HG03025 (cell line): ENCODE measurements around the gene UBE4B.

Experiments
- ATAC-seq: cut with Tn5 transposase; IDR thresholded peaks from one replicate; pipeline ENCODE4 v1.9.1; 2021; ENCODE audit warnings: mild to moderate bottlenecking, moderate library complexity; ENCODE audit not compliant: unreplicated experiment, low FRiP score

Gene UBE4B

DNA sequence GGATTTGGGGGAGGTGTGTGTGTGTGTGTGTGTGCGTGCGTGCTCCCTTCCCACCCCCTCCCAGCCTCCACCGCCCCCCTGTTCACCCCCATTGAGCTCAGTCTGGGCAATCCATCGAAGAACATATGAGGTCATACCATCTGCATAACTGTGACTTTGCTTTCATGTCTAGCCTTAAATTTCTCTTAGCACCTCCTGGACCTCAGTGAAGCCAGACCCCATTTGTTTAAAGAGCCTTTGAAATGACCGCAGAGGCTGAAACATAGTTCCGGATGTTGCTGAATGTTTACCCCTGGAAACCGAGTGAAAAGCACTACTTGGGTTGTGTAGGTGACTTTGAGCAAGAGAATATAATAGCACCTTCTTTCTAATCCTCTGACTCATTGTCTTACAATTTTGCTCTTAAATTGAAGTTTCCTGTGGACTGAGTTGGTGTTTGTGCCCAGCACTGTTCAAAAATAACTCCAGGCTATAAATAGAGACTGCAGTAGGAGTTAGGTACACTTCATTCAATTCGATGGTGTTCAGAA lies 75.4 kb downstream of the UBE4B start:
- ATAC-seq: no peak

DNA sequence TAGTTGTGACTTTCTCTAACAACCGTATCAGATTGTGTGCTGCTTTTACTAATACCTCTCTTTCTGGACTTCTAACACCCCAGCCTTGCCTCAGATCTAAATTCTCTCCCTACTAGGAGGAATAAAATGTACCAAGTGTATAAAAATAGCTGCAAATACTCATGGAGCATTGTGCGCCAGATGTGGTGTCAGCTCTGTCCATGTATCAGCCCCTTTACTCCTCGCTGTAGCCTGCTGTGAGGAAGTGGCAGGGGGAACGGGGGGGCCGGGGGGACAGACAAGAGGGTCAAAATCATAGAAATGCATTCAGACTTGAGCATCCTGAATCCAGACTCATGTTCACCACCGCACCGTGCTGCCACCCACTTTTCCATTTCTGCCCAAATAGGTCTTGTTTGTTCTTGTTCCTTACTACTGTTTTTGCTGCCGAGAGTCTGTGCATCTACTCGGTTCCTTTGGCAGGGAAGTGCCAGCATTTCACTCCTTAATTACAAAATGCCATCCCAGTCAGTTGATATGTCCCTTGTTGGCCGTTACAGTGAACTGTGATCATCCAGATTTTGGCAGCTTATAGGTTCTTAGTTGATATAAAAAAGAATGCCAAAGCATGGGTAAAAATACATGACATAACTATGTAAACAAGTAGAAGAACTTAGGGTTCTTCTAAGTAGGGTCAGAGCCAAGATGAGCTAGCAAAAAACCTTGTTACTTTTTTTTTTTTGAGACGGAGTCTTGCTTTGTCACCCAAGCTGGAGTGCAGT lies 76.4 kb downstream of the UBE4B start:
- ATAC-seq: no peak

DNA sequence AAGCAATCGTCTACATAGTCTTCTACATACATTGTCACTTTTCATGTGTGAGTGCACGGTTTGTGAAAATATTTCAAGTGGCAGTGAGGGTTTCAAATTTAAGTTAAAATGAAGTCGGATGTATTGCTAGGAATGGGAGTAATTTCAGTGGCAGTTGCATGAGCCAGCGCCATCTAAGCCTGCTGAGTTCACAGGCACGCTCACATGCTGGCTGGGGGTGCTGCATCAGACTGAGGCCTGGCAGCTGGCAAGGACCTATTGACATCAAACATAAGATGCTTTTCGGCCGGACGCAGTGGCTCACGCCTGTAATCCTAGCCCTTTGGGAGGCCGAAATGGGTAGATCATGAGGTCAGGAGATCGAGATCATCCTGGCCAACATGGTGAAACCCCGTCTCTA lies 80.7 kb downstream of the UBE4B start:
- no peak for ATAC-seq

DNA sequence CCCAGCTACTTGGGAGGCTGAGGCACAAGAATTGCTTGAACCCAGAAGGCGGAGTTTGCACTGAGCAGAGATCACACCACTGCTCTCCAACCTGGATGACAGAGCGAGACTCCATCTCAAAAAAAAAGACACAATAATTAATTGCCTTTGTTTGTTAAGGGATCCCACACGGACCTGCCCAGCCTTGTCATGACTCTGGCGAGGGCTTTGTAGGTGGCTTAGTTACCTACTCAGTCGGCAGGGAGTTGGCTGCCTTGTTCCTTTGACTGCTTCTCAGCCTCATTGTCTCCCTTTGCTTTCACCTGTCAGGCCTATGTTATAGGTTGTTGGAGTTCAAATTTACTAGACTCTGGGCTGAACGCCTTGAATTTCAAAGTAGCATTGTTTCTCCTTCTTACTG lies 82.0 kb downstream of the UBE4B start:
- no peak for ATAC-seq

- no peak for ATAC-seq
These were observed 84.4 kb downstream of the UBE4B start for GRCh38 chr1:10117132-10117531.

DNA sequence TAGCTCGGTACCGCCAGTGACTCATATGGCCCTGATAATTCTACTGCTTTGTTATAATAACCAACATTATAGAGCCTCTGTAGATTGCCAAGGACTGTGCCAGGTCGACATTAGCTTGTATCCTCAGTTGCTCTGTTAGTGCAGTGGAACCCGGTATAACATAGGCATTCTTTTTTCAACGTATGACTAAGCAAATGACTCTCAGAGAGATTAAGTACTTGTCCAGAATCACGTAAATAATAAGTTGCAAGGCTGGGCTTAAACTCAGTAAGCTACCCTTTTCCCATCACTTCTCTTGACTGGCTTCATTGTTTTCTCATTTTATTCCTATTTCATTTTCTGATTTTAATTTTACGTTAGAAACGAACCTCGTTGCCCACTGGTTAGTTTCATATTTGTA lies 85.1 kb downstream of the UBE4B start:
- ATAC-seq: no peak

- no peak for ATAC-seq
These were observed 88.9 kb downstream of the UBE4B start for GRCh38 chr1:10121688-10122087.

DNA sequence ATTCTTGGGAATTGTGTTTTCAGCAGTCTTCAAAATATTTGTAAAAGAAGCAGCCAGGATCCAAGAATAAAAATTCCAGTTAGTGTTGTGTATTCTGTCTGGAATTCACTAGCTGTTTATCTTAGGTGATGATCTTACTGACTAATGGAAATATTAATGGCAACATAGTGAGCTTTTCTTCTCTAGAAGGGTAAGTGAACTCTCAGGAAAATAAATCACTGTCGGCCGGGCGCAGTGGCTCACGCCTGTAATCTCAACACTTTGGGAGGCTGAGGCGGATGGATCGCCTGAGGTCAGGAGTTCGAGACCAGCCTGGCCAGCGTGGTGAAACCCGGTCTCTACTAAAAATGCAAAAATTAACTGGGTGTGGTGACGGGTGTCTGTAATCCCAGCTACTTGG lies 90.2 kb downstream of the UBE4B start:
- ATAC-seq: no peak

- no peak for ATAC-seq
These were observed 95.5 kb downstream of the UBE4B start for GRCh38 chr1:10128101-10128765.

GRCh38 chr1:10132316-10132715 lies 99.6 kb downstream of the UBE4B start:
- no peak for ATAC-seq

DNA sequence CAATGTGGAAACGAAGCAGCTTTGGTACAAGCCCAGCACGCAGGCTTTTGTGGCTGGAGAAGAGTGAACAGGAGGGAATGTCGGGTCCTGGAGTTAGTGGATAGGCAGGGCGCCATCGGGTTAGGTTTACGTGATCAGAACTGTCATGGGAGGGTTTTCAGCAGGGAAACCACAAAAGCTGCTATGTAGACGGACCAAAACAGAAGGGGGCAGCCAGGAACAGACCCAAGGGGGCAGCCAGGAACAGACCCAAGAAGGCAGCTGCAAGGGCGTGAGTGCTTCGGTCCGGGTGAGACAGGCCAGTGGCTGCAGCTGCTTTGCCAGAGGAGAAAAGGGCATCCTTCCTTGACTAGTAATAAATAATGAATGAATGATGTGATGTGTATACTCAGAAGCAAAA lies 100.1 kb downstream of the UBE4B start:
- ATAC-seq: no peak

- ATAC-seq: no peak
These were observed 108.2 kb downstream of the UBE4B start for GRCh38 chr1:10140981-10141380.

GRCh38 chr1:10143961-10144485 lies 111.3 kb downstream of the UBE4B start:
- no peak for ATAC-seq

DNA sequence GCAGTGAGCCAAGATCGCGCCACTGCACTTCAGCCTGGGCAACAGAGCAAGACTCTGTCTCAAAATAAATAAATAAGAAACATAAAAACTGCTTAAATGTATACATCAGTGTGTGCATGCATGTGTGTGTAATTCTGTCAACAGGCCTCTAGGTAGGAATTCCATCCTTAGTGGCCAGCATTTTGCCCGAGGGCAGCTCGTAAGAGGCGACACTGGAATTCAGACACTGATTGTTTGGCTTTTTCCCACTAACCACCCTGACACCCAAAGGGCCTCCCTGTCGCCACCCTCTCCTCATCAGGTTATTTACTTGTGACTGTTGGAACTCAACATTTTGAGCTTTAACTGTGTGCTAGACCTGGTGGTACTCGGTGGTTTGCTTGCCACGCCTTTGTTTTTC lies 113.6 kb downstream of the UBE4B start:
- no peak for ATAC-seq

DNA sequence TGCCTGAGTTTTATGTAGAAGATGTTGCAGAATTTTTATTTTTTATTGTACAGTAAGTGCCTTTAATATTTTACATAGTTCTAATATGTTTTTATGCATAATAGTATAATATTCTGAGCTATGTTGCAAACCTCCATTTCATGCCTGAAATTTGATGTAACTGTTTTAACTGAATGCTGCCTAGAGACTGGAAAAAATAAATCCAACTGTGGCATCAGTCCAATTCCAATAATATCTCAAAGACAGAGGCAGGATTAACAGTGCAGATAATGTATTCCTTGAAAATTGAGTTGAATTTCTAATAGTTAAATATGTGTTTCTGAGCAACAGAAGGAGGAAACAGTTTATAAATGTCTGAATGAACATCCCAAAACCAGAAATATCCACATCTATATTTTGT lies 116.5 kb downstream of the UBE4B start:
- ATAC-seq: no peak

DNA sequence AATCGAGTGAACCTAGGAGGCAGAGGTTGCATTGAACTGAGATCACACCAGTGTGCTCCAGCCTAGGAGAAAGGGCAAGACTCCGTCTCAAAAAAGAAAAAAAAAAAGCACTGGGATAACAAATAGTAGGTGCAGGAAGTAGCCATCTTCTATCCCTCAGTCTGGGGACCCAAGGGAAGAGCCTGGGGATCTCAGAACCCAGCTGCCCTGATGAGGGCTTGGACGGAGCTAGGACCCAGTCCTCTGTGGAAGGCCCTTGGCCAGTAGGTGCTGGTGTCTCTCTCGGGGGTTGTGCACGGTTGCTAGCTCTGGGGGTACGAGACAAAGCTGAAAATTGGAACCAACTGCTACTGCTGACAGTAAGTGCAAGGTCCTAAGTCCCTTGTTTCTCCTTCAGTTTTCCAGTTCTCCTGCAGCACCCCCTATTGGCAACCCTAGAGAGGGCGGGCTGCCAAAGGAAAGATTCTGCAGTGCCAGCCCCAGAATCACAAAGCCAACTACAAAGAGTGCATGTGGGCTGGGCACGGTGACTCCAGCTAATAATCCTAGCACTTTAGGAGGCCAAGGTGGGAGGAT lies 120.0 kb downstream of the UBE4B start:
- ATAC-seq: no peak

GRCh38 chr1:10155087-10155712 lies 122.4 kb downstream of the UBE4B start:
- no peak for ATAC-seq

- ATAC-seq: no peak
These were observed 127.4 kb downstream of the UBE4B start for GRCh38 chr1:10160173-10160572.

GRCh38 chr1:10160907-10161490 lies 128.2 kb downstream of the UBE4B start:
- ATAC-seq: no peak

DNA sequence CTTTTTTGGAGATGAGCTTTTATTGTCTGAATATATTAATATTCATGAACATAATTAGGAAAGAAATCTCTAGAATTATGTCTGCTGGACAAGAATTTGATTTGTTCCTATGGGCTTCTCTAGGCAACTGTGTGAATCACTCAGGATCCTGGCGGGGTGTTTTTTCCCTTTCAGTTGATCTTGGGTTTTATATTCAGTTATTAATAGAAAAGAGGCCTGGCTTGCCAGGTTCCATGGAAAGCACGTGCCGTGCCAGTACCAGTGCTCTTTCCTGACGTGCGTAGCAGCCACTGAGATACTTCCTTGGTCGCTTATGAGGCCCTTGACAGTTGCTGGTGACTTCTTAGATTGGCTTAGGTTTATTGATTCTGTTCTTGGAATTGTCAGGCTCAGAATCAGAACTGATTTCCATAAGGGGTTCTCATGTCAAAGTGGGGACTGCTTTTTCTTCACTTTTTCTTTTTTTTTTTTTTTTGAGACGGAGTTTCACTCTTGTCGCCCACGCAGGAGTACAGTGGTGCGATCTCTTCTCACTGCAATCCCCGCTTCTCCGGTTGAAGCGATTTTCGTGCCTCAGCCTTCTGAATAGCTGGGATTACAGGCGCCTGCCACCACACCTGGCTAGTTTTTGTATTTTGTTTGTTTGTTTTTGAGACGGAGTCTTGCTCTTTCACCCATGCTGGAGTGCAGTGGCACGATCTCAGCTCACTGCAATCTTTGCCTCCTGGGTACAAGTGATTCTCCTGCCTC lies 129.0 kb downstream of the UBE4B start:
- no peak for ATAC-seq
